Measurements from ENCODE around the gene SPATS2L.
"Not testable (repeated sequence)": the region's sequence is repeated elsewhere in the genome, so short reads cannot be mapped to it uniquely, and the experiment has no call there.

SPATS2L gene

DNA sequence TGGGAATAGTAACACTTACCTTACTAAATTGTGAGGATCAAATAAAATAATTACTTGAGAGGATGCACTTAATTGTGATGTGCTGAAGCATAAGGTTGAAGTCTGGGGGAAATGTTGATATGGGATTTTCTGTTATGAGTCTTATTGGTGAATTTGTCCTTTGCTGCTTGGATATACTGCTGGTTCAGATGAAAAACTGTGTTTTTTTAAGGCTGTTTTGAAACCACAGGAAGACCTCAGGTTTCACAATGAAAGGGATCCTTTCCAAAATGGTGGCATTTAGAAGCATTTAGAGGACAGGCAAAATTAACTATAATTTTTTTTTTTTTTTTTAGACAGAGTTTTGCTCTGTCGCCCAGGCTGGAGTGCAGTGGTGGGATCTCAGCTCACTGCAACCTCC is 34.9 kb downstream of the SPATS2L start:
- TF ChIP-seq EZH2phosphoT487 (IDR thresholded peaks at IDR 0.05; ENCODE audit: low read length) (no peak), EZH2 (optimal IDR thresholded peaks at IDR 0.05; ENCODE audit: low read depth, low read length) (no peak)
- TF ChIP-seq, protein P1, sequence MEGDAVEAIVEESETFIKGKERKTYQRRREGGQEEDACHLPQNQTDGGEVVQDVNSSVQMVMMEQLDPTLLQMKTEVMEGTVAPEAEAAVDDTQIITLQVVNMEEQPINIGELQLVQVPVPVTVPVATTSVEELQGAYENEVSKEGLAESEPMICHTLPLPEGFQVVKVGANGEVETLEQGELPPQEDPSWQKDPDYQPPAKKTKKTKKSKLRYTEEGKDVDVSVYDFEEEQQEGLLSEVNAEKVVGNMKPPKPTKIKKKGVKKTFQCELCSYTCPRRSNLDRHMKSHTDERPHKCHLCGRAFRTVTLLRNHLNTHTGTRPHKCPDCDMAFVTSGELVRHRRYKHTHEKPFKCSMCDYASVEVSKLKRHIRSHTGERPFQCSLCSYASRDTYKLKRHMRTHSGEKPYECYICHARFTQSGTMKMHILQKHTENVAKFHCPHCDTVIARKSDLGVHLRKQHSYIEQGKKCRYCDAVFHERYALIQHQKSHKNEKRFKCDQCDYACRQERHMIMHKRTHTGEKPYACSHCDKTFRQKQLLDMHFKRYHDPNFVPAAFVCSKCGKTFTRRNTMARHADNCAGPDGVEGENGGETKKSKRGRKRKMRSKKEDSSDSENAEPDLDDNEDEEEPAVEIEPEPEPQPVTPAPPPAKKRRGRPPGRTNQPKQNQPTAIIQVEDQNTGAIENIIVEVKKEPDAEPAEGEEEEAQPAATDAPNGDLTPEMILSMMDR (IDR thresholded peaks at IDR 0.05; ENCODE audit: low read length): no peak
- Histone ChIP-seq H3K9me2 (replicated peaks; ENCODE audit: insufficient read depth, low read length) (no peaks in the 10 kb centered on the region), H3F3A (ENCODE audit: insufficient read depth, low read length) (0 out of 2 replicates have a peak, but pooled peaks cover 4% of the 10 kb centered on the region), H3K4me2 (ENCODE audit: low read depth, low read length) (no peak overlapping the region), H3K79me2 (ENCODE audit: low read length) (peaks cover 88% of the 10 kb centered on the region), H3K36me3 (replicated peaks; ENCODE audit: insufficient read depth, low read length) (no peaks in the 10 kb centered on the region), H3K9me3 (replicated peaks; ENCODE audit: insufficient read depth, low read length) (no peaks in the 10 kb centered on the region), H2AFZ (ENCODE audit: low read length) (no peak overlapping the region), H3K4me3 (ENCODE audit: low read length) (no peak overlapping the region), H3K4me1 (ENCODE audit: low read length) (peaks cover 24% of the 10 kb centered on the region), H3K27ac (ENCODE audit: low read length) (no peak overlapping the region), H3K27me3 (replicated peaks; ENCODE audit: insufficient read depth, low read length) (no peaks in the 10 kb centered on the region), H3K9ac (ENCODE audit: low read length) (no peak overlapping the region), H4K20me1 (ENCODE audit: insufficient read depth, low read length) (no peaks in the 10 kb centered on the region)
- no peak for DNase-seq

DNA sequence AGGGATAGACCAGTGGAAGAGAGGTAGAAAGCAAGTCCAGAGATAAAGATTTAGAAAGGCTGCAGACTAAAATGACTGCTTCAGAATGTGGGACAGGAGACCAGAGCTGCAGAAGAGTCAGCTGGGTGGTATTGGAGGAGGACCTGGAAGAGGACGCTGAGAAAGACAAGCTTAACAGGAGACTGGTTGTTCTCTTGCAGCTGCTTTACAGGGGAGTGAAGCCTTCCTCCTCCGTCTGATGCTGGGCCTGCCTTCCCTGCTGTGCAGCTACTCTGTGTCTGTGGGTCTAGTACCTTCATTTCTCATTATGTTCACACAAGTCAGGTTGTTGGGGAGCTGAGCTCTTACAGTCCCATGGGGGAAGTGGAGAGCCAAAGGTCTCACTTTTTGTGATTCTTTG is 35.7 kb downstream of the SPATS2L start:
- no peak overlapping the region for H3K4me3 ChIP-seq (ENCODE audit: low read length)
- no peaks in the 10 kb centered on the region for H4K20me1 ChIP-seq (ENCODE audit: insufficient read depth, low read length)
- H3K4me2 ChIP-seq (ENCODE audit: low read depth, low read length): no peak overlapping the region
- H3K27me3 ChIP-seq (replicated peaks; ENCODE audit: insufficient read depth, low read length): no peaks in the 10 kb centered on the region
- peaks cover 88% of the 10 kb centered on the region for H3K79me2 ChIP-seq (ENCODE audit: low read length)
- H3K9me2 ChIP-seq (replicated peaks; ENCODE audit: insufficient read depth, low read length): no peaks in the 10 kb centered on the region
- no peak overlapping the region for H3K9ac ChIP-seq (ENCODE audit: low read length)
- H3K4me1 ChIP-seq (ENCODE audit: low read length): peaks cover 24% of the 10 kb centered on the region
- no peak overlapping the region for H2AFZ ChIP-seq (ENCODE audit: low read length)
- TF ChIP-seq, protein P1 (IDR thresholded peaks at IDR 0.05; ENCODE audit: low read length): no peak
- TF ChIP-seq EZH2phosphoT487 (IDR thresholded peaks at IDR 0.05; ENCODE audit: low read length) (no peak), EZH2 (optimal IDR thresholded peaks at IDR 0.05; ENCODE audit: low read depth, low read length) (no peak)
- H3K36me3 ChIP-seq (replicated peaks; ENCODE audit: insufficient read depth, low read length): no peaks in the 10 kb centered on the region
- no peak for DNase-seq
- H3F3A ChIP-seq (ENCODE audit: insufficient read depth, low read length): 0 out of 2 replicates have a peak, but pooled peaks cover 4% of the 10 kb centered on the region
- H3K9me3 ChIP-seq (replicated peaks; ENCODE audit: insufficient read depth, low read length): no peaks in the 10 kb centered on the region
- no peak overlapping the region for H3K27ac ChIP-seq (ENCODE audit: low read length)

DNA sequence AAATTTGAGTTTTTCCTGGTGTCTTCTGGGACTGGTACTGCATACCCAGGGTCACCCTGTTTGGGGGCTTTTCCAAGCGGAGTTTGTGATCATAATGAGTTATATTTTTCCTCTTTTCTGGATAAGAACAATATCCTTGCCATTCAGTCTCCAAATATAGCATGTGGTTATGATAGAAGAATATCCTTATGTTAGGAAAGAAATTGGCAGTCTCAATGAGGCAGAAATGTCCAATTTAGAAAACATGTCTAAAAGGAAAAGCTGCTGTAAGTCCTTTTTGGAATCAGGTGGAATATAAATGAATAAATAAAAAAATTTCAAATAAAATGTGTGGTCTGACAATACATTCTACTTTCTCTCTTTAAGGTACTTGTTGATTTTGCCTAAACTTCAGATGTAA is 36.2 kb downstream of the SPATS2L start:
- Histone ChIP-seq H3K79me2 (ENCODE audit: low read length) (peaks cover 87% of the 10 kb centered on the region), H3K4me3 (ENCODE audit: low read length) (no peak overlapping the region)
- TF ChIP-seq EZH2phosphoT487 (IDR thresholded peaks at IDR 0.05; ENCODE audit: low read length) (no peak), EZH2 (optimal IDR thresholded peaks at IDR 0.05; ENCODE audit: low read depth, low read length) (no peak)
- TF ChIP-seq, protein P1 (IDR thresholded peaks at IDR 0.05; ENCODE audit: low read length): no peak

DNA sequence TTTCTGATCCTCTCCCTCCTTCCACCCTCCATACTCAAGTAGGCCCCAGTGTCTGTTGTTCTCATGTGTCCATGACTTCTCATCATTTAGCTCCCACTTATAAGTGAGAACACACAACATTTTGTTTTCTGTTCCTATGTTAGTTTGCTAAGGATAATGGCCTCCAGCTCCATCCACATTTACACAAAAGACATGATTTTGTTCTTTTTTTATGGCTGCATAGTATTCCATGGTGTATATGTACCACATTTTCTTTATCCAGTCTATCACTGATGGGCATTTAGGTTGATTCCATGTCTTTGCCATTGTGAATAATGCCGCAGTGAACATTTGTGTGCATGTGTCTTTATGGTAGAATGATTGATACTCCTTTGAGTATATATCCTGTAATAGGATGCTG is 37.7 kb downstream of the SPATS2L start:
- not testable (repeated sequence) for H3F3A ChIP-seq (ENCODE audit: insufficient read depth, low read length); H3K4me3 ChIP-seq (ENCODE audit: low read length); H3K27ac ChIP-seq (ENCODE audit: low read length); H3K9me2 ChIP-seq (replicated peaks; ENCODE audit: insufficient read depth, low read length); H2AFZ ChIP-seq (ENCODE audit: low read length); H4K20me1 ChIP-seq (ENCODE audit: insufficient read depth, low read length); H3K9ac ChIP-seq (ENCODE audit: low read length); H3K4me2 ChIP-seq (ENCODE audit: low read depth, low read length); H3K27me3 ChIP-seq (replicated peaks; ENCODE audit: insufficient read depth, low read length); DNase-seq; H3K36me3 ChIP-seq (replicated peaks; ENCODE audit: insufficient read depth, low read length); H3K9me3 ChIP-seq (replicated peaks; ENCODE audit: insufficient read depth, low read length)
- peaks cover 13% of the 10 kb centered on the region; the same call in 1 of the 2 replicates for H3K4me1 ChIP-seq (ENCODE audit: low read length)
- peaks cover 84% of the 10 kb centered on the region for H3K79me2 ChIP-seq (ENCODE audit: low read length)

More for the DNA sequence above, 36.2 kb downstream of the SPATS2L start:
- H3K4me1 ChIP-seq (ENCODE audit: low read length): peaks cover 24% of the 10 kb centered on the region
- no peak for DNase-seq
- no peaks in the 10 kb centered on the region for H3K9me2 ChIP-seq (replicated peaks; ENCODE audit: insufficient read depth, low read length)
- H3K27ac ChIP-seq (ENCODE audit: low read length): no peak overlapping the region
- H3K9me3 ChIP-seq (replicated peaks; ENCODE audit: insufficient read depth, low read length): no peaks in the 10 kb centered on the region
- no peak overlapping the region for H3K9ac ChIP-seq (ENCODE audit: low read length)
- H3K4me2 ChIP-seq (ENCODE audit: low read depth, low read length): no peak overlapping the region
- H2AFZ ChIP-seq (ENCODE audit: low read length): no peak overlapping the region
- H3K27me3 ChIP-seq (replicated peaks; ENCODE audit: insufficient read depth, low read length): no peaks in the 10 kb centered on the region
- H4K20me1 ChIP-seq (ENCODE audit: insufficient read depth, low read length): no peaks in the 10 kb centered on the region
- 0 out of 2 replicates have a peak, but pooled peaks cover 4% of the 10 kb centered on the region for H3F3A ChIP-seq (ENCODE audit: insufficient read depth, low read length)
- H3K36me3 ChIP-seq (replicated peaks; ENCODE audit: insufficient read depth, low read length): no peaks in the 10 kb centered on the region

Data from MM.1S (cell line).